ENCODE measurements around the gene MAST4. TPM values are rescaled to one million over a fixed set of nuclear protein-coding genes. Genes with fewer than 3 reads are reported as not detected.

MAST4 gene
- total RNA-seq, 1 donor from 2014 or later, result 0.99 TPM

- H3K27ac ChIP-seq, result no peak overlapping the region
- H2AFZ ChIP-seq (replicated peaks), result no peak overlapping the region
- no peak overlapping the region for H3K27ac Mint-ChIP-seq
These were observed 277.8 kb downstream of the MAST4 start for GRCh38 chr5:66874004-66874403.

GRCh38 chr5:66875315-66875714, 279.1 kb downstream of the MAST4 start:
- TF ChIP-seq EZH2phosphoT487 (IDR thresholded peaks at IDR 0.05) (no peak), EZH2 (IDR thresholded peaks at IDR 0.05) (no peak)
- no peaks in the 10 kb centered on the region for H3K9me3 Mint-ChIP-seq
- Histone ChIP-seq H3K27ac (no peak overlapping the region), H3K27me3 (no peaks in the 10 kb centered on the region), H3K4me2 (no peak overlapping the region), H3K9me3 (ENCODE audit: low read depth) (no peaks in the 10 kb centered on the region), H3K79me2 (ENCODE audit: low read depth) (no peaks in the 10 kb centered on the region), H3F3A (ENCODE audit: low read depth) (peaks cover 20% of the 10 kb centered on the region), H2AFZ (replicated peaks) (no peak overlapping the region), H4K20me1 (ENCODE audit: low read depth) (no peaks in the 10 kb centered on the region), H3K4me3 (no peak overlapping the region), H3K9ac (no peak overlapping the region), H3K36me3 (no peaks in the 10 kb centered on the region), H3K4me1 (peaks cover 28% of the 10 kb centered on the region)
- no peaks in the 10 kb centered on the region for H3K36me3 Mint-ChIP-seq
- peaks cover 2% of the 10 kb centered on the region for H3K27me3 Mint-ChIP-seq (ENCODE audit: insufficient read depth, low read depth)
- no peak overlapping the region for H3K4me3 Mint-ChIP-seq
- peaks cover 30% of the 10 kb centered on the region for H3K4me1 Mint-ChIP-seq
- H3K27ac Mint-ChIP-seq, result no peak overlapping the region
- no peak for DNase-seq (ENCODE audit: low spot score)

More at GRCh38 chr5:66874004-66874403, 277.8 kb downstream of the MAST4 start:
- Histone ChIP-seq H3F3A (ENCODE audit: low read depth) (peaks cover 20% of the 10 kb centered on the region), H3K79me2 (ENCODE audit: low read depth) (no peaks in the 10 kb centered on the region), H3K9ac (no peak overlapping the region), H3K4me2 (peak overlapping the region; percentile 53), H3K4me1 (peaks cover 32% of the 10 kb centered on the region), H3K9me3 (ENCODE audit: low read depth) (no peaks in the 10 kb centered on the region), H3K27me3 (no peaks in the 10 kb centered on the region), H3K4me3 (no peak overlapping the region), H4K20me1 (ENCODE audit: low read depth) (no peaks in the 10 kb centered on the region), H3K36me3 (no peaks in the 10 kb centered on the region)
- DNase-seq (ENCODE audit: low spot score), result no peak
- TF ChIP-seq, protein P1, sequence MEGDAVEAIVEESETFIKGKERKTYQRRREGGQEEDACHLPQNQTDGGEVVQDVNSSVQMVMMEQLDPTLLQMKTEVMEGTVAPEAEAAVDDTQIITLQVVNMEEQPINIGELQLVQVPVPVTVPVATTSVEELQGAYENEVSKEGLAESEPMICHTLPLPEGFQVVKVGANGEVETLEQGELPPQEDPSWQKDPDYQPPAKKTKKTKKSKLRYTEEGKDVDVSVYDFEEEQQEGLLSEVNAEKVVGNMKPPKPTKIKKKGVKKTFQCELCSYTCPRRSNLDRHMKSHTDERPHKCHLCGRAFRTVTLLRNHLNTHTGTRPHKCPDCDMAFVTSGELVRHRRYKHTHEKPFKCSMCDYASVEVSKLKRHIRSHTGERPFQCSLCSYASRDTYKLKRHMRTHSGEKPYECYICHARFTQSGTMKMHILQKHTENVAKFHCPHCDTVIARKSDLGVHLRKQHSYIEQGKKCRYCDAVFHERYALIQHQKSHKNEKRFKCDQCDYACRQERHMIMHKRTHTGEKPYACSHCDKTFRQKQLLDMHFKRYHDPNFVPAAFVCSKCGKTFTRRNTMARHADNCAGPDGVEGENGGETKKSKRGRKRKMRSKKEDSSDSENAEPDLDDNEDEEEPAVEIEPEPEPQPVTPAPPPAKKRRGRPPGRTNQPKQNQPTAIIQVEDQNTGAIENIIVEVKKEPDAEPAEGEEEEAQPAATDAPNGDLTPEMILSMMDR (IDR thresholded peaks at IDR 0.05), result no peak
- no peak for TF ChIP-seq EZH2 (IDR thresholded peaks at IDR 0.05)
- TF ChIP-seq EZH2phosphoT487 (IDR thresholded peaks at IDR 0.05), result no peak
- Mint-ChIP-seq H3K27me3 (ENCODE audit: insufficient read depth, low read depth) (peaks cover 2% of the 10 kb centered on the region), H3K9me3 (no peaks in the 10 kb centered on the region), H3K36me3 (no peaks in the 10 kb centered on the region), H3K4me3 (no peak overlapping the region), H3K4me1 (peaks cover 40% of the 10 kb centered on the region)

DNA sequence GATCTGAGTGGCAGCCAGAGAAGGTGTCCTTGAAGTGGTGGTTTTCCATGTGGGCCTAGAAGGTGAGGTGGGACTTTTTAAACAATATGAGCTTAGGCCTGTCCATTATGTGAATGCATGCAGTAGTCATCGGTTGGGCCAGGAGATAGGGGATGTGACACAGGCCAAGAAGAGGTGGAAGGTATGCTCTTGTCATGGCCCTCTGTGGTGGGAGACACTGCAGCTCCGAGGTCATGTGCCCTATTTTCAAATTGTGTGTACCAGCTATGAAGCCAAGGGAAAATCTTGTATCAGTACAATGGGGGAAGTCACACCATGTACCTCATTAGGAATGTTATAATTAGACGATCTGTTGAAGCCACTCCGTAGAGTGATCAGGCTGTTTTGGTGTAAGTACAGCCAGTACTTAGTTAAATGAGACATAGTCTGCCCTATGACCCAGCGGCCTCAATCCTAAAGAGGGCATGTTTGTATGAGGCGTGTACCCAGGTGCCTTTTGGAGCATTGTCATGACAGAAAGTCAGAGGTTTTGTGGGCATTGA, 280.1 kb downstream of the MAST4 start:
- H2AFZ ChIP-seq (replicated peaks), result no peak overlapping the region
- Mint-ChIP-seq H3K27me3 (ENCODE audit: insufficient read depth, low read depth) (peaks cover 2% of the 10 kb centered on the region), H3K4me3 (no peak overlapping the region), H3K4me1 (peaks cover 25% of the 10 kb centered on the region), H3K27ac (no peak overlapping the region), H3K36me3 (no peaks in the 10 kb centered on the region), H3K9me3 (no peaks in the 10 kb centered on the region)
- H3F3A ChIP-seq (ENCODE audit: low read depth), result peaks cover 23% of the 10 kb centered on the region
- H3K79me2 ChIP-seq (ENCODE audit: low read depth), result no peaks in the 10 kb centered on the region
- H3K27ac ChIP-seq, result no peak overlapping the region
- no peak overlapping the region for H3K4me2 ChIP-seq
- H3K9ac ChIP-seq, result no peak overlapping the region
- peaks cover 31% of the 10 kb centered on the region for H3K4me1 ChIP-seq
- no peaks in the 10 kb centered on the region for H4K20me1 ChIP-seq (ENCODE audit: low read depth)
- DNase-seq (ENCODE audit: low spot score), result no peak
- no peaks in the 10 kb centered on the region for H3K9me3 ChIP-seq (ENCODE audit: low read depth)
- no peaks in the 10 kb centered on the region for H3K36me3 ChIP-seq
- TF ChIP-seq EZH2phosphoT487 (IDR thresholded peaks at IDR 0.05) (no peak), EZH2 (IDR thresholded peaks at IDR 0.05) (no peak)
- TF ChIP-seq, protein P1 (IDR thresholded peaks at IDR 0.05), result no peak
- no peak overlapping the region for H3K4me3 ChIP-seq
- H3K27me3 ChIP-seq, result no peaks in the 10 kb centered on the region

DNA sequence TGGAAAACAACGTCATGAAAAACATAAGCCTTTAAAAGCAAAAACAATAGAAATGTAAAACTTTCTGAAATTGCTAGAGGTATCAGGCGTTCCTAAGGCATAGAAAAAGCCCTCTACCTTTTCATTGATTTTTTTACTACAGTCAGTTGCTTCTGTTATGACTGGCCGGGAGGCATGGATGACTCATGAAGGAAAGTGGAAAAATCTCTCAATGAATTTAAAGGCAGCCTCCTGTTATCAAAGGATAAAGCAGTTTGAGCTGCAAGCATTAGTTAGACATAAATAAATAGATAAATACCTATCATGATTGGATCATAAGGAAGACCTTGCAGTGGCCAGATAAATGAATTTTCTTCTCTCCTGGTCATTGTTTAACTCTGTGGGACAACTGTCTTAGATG, 281.6 kb downstream of the MAST4 start:
- peaks cover 17% of the 10 kb centered on the region for H3K4me1 Mint-ChIP-seq
- peaks cover 15% of the 10 kb centered on the region for H3F3A ChIP-seq (ENCODE audit: low read depth)
- H3K9me3 ChIP-seq (ENCODE audit: low read depth), result no peaks in the 10 kb centered on the region
- no peaks in the 10 kb centered on the region for H4K20me1 ChIP-seq (ENCODE audit: low read depth)
- H3K4me2 ChIP-seq, result no peak overlapping the region
- H3K9me3 Mint-ChIP-seq, result no peaks in the 10 kb centered on the region
- H3K27ac ChIP-seq, result no peak overlapping the region
- no peak overlapping the region for H3K9ac ChIP-seq
- H3K4me1 ChIP-seq, result peaks cover 27% of the 10 kb centered on the region
- TF ChIP-seq, protein P1 (IDR thresholded peaks at IDR 0.05), result no peak
- TF ChIP-seq EZH2 (IDR thresholded peaks at IDR 0.05), result no peak
- TF ChIP-seq EZH2phosphoT487 (IDR thresholded peaks at IDR 0.05), result no peak
- no peaks in the 10 kb centered on the region for H3K79me2 ChIP-seq (ENCODE audit: low read depth)
- peaks cover 2% of the 10 kb centered on the region for H3K27me3 Mint-ChIP-seq (ENCODE audit: insufficient read depth, low read depth)
- no peak for DNase-seq (ENCODE audit: low spot score)
- H3K36me3 Mint-ChIP-seq, result no peaks in the 10 kb centered on the region
- H3K4me3 Mint-ChIP-seq, result no peak overlapping the region
- no peak overlapping the region for H3K27ac Mint-ChIP-seq
- no peak overlapping the region for H2AFZ ChIP-seq (replicated peaks)
- H3K36me3 ChIP-seq, result no peaks in the 10 kb centered on the region
- H3K4me3 ChIP-seq, result no peak overlapping the region
- no peaks in the 10 kb centered on the region for H3K27me3 ChIP-seq

All from neural progenitor cell (in vitro differentiated cells).